Measurements from ENCODE around the gene GINS2. TPM values are rescaled to one million over a fixed set of nuclear protein-coding genes. Genes with fewer than 3 reads are reported as not detected.

The GINS2 gene
- polyA plus RNA-seq, 1 of the 3 experiments (the other 2 are of a cell fraction), result 9.0 TPM

- Histone ChIP-seq H3K4me1 (ENCODE audit: control insufficient read depth in 1 of 2, insufficient read depth in 2 of 2, low read depth in 1 of 2, low read length in 1 of 2) (peaks cover 0 to 4% of the 10 kb centered on the region in 2 experiments; a peak in 2 of 4 replicates), H3K9me2 (no peaks in the 10 kb centered on the region), H3K36me3 (replicated peaks in 1 of 2; ENCODE audit: control insufficient read depth in 1 of 2, insufficient read depth in 2 of 2, low read length in 1 of 2) (no peaks in the 10 kb centered on the region), H3F3A (replicated peaks; ENCODE audit: insufficient read depth) (no peaks in the 10 kb centered on the region), H3K79me2 (ENCODE audit: insufficient read depth) (no peaks in the 10 kb centered on the region), H3K4me3 (ENCODE audit: low read depth in 2 of 2, low read length in 1 of 2) (no peak overlapping the region), H3K4me2 (no peak overlapping the region), H3K27me3 (ENCODE audit: insufficient read depth) (no peaks in the 10 kb centered on the region), H3K9me3 (no peaks in the 10 kb centered on the region), H4K20me1 (ENCODE audit: insufficient read depth) (no peaks in the 10 kb centered on the region), H3K27ac (ENCODE audit: low read depth in 2 of 2, low read length in 1 of 2) (no peak overlapping the region), H2AFZ (ENCODE audit: low read depth) (no peak overlapping the region), H3K9ac (no peak overlapping the region)
- ChIA-PET CTCF (interaction anchor here (0.6 to 3.5 kb wide), 4 partner anchors 9 to 131 kb away, joined by 3 to 15 read pairs (median 3); no protein-coding TSS in a partner anchor), POLR2A (no interaction called here)
- 66% methylated on average over 13 of the region's 24 CpGs for WGBS (ENCODE audit: low lambda C conversion rate)
- TF ChIP-seq YY1 (IDR thresholded peaks at IDR 0.05; ENCODE audit: low read depth) (no peak), POLR2AphosphoS5 (IDR thresholded peaks at IDR 0.05; ENCODE audit: low read depth, low read length) (no peak), TEAD4 (IDR thresholded peaks at IDR 0.05; ENCODE audit: borderline replicate concordance, insufficient read depth) (no peak), MXI1 (IDR thresholded peaks at IDR 0.05; ENCODE audit: low read depth, low read length) (no peak), SMC3 (IDR thresholded peaks at IDR 0.05; ENCODE audit: low read depth, low read length) (no peak), ELF1 (IDR thresholded peaks at IDR 0.05) (no peak), SIN3A (IDR thresholded peaks at IDR 0.05; ENCODE audit: borderline replicate concordance, low read depth, low read length) (no peak), NRF1 (IDR thresholded peaks at IDR 0.05; ENCODE audit: low read depth, low read length) (no peak), CHD2 (IDR thresholded peaks at IDR 0.05; ENCODE audit: low read length, partially characterized antibody) (no peak), GATA2 (CRISPR knock-in tag; IDR thresholded peaks at IDR 0.05) (no peak), RXRA (IDR thresholded peaks at IDR 0.05; ENCODE audit: borderline replicate concordance, low read depth) (no peak), FOXM1 (IDR thresholded peaks at IDR 0.05; ENCODE audit: low read depth) (no peak), NFIC (IDR thresholded peaks at IDR 0.05; ENCODE audit: borderline replicate concordance) (no peak)
- no peak for DNase-seq
Observed at GRCh38 chr16:85695196-85696128, 6.7 kb upstream of the GINS2 start.

GRCh38 chr16:85690469-85691064 lies 1.8 kb upstream of the GINS2 start:
- WGBS (ENCODE audit: low lambda C conversion rate), result 64% methylated on average over 7 of the region's 7 CpGs
- Histone ChIP-seq H3K4me3 (ENCODE audit: low read depth in 2 of 2, low read length in 1 of 2) (no peak overlapping the region), H2AFZ (ENCODE audit: low read depth) (no peak overlapping the region), H3F3A (replicated peaks; ENCODE audit: insufficient read depth) (peaks cover 6% of the 10 kb centered on the region), H3K36me3 (replicated peaks in 1 of 2; ENCODE audit: control insufficient read depth in 1 of 2, insufficient read depth in 2 of 2, low read length in 1 of 2) (no peaks in the 10 kb centered on the region), H3K9me2 (no peaks in the 10 kb centered on the region), H3K27ac (ENCODE audit: low read depth in 2 of 2, low read length in 1 of 2) (no peak overlapping the region), H3K27me3 (ENCODE audit: insufficient read depth) (no peaks in the 10 kb centered on the region), H3K9me3 (no peaks in the 10 kb centered on the region), H3K79me2 (ENCODE audit: insufficient read depth) (peaks cover 17% of the 10 kb centered on the region; the same call in 1 of the 2 replicates), H3K4me2 (no peak overlapping the region), H4K20me1 (ENCODE audit: insufficient read depth) (no peaks in the 10 kb centered on the region), H3K9ac (no peak overlapping the region), H3K4me1 (ENCODE audit: control insufficient read depth in 1 of 2, insufficient read depth in 2 of 2, low read depth in 1 of 2, low read length in 1 of 2) (peaks cover 0 to 2% of the 10 kb centered on the region in 2 experiments; a peak in 1 of 4 replicates)
- DNase-seq, result peak; percentile 62
- no peak for TF ChIP-seq EP300 (IDR thresholded peaks at IDR 0.05; ENCODE audit: borderline replicate concordance in 1 of 2, low read depth in 1 of 2, low read length in 1 of 2)
- no peak for TF ChIP-seq RXRA (IDR thresholded peaks at IDR 0.05; ENCODE audit: borderline replicate concordance, low read depth)
- no peak for TF ChIP-seq NFIC (IDR thresholded peaks at IDR 0.05; ENCODE audit: borderline replicate concordance)
- no peak for TF ChIP-seq TCF12 (IDR thresholded peaks at IDR 0.05)
- no peak for TF ChIP-seq FOSL2 (IDR thresholded peaks at IDR 0.05; ENCODE audit: borderline replicate concordance, low read depth)
- TF ChIP-seq REST (IDR thresholded peaks at IDR 0.05; ENCODE audit: low read depth, low read length), result no peak
- TF ChIP-seq TAF1 (IDR thresholded peaks at IDR 0.05; ENCODE audit: borderline replicate concordance, low read depth, low read length), result no peak
- no peak for TF ChIP-seq USF2 (IDR thresholded peaks at IDR 0.05; ENCODE audit: borderline replicate concordance, low read depth, low read length)
- no peak for TF ChIP-seq MXI1 (IDR thresholded peaks at IDR 0.05; ENCODE audit: low read depth, low read length)
- TF ChIP-seq NRF1 (IDR thresholded peaks at IDR 0.05; ENCODE audit: low read depth, low read length), result no peak
- CTCF ChIA-PET, result interaction anchor here (1.4 to 1.5 kb wide), 2 partner anchors 15 to 27 kb away, joined by 3 to 7 read pairs; no protein-coding TSS in a partner anchor
- POLR2A ChIA-PET, result no interaction called here
